ENCODE results near the gene MATCAP1.

MATCAP1 gene

DNA sequence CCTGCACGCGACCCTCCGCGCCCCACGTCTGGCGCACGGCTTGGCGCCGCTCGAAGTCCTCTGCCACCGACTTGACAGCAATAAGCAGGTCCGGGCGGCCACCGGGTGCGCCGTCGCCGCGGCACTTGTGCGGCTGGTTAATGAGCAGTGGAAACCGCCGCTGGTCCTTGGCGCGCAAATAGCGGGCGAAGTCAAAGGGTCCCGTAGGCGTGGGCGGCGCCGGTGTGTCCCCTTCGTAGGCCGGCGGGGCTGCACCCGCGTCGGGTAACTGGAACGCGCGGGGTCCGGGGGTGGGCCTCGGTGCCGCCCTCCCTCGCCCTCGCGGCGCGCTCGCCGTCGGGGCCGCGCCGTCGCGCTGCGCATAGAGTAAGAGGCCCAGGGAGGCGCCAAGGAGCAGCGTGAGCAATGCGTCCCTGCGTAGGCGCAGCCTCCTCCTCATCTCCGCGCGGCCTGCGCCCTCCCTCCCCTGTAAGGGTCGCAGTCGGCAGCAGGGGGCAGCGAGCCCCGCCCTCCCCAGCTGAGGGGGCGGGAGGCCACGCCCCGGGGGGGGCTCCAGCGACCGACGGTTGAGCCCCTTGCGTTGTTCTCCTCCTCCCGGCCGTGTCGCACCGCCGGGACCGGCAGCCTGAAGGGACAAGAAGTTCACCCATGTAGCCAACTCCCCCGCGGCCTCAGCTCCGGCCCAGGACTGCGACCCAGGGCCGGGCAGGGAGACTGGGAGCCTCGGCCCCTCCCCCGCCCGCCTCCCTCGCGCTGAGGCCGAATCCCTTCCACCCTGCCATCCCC, 33.5 kb downstream of the MATCAP1 start:
- no peak for TF ChIP-seq FOXM1 (IDR thresholded peaks at IDR 0.05; ENCODE audit: borderline replicate concordance, low read depth)
- peak; percentile 42; the same call in 1 of the 2 replicates for TF ChIP-seq EGR1 (IDR thresholded peaks at IDR 0.05)
- TF ChIP-seq ZBTB7A (IDR thresholded peaks at IDR 0.05; ENCODE audit: low read depth), result peak; percentile 93
- no peak for TF ChIP-seq EP300 (IDR thresholded peaks at IDR 0.05; ENCODE audit: borderline replicate concordance)
- TF ChIP-seq, protein P1, sequence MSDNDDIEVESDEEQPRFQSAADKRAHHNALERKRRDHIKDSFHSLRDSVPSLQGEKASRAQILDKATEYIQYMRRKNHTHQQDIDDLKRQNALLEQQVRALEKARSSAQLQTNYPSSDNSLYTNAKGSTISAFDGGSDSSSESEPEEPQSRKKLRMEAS (IDR thresholded peaks at IDR 0.05), result peak; percentile 25; the same call in 1 of the 2 replicates

DNA sequence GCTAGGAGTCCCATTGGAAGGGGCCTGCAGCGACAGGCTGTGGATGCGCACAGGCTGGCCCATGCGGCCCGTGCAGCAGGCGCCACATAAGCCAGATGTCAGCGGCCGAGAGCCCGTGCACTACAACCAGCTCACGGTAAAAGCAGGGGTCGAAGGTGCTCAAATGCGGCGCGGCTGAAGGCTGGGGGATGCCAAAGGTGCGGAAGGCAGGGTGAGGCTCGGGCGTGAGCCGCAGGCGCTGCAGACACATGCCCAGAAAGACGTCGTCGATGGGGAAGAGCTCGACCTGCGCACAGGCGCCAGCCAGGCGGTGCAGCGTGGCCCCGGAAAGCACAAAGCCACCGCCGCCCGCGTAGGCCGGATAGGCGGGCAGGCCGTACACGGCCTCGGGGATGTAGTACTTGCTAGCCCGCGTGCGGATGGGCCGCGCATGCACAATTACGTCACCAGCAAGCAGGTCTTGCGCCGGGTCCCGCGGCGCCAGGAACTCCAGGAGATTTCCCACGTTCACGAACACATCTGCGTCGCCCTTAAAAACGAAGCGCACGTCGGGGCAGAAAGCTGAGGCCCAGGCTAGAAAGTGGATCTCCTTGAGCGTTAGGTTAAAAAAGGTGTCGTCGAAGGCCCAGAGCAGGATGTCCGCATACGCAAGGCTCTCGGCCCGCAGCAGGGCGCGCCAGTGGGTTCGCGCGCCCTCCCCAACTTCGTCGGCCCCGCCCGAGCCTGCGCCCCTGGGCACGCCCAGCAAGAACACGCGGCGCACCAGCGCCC, 34.3 kb downstream of the MATCAP1 start:
- TF ChIP-seq CREB1 (IDR thresholded peaks at IDR 0.05; ENCODE audit: low read depth), result no peak
- TF ChIP-seq TCF12 (IDR thresholded peaks at IDR 0.05; ENCODE audit: low read depth), result no peak
- TF ChIP-seq, protein P2, sequence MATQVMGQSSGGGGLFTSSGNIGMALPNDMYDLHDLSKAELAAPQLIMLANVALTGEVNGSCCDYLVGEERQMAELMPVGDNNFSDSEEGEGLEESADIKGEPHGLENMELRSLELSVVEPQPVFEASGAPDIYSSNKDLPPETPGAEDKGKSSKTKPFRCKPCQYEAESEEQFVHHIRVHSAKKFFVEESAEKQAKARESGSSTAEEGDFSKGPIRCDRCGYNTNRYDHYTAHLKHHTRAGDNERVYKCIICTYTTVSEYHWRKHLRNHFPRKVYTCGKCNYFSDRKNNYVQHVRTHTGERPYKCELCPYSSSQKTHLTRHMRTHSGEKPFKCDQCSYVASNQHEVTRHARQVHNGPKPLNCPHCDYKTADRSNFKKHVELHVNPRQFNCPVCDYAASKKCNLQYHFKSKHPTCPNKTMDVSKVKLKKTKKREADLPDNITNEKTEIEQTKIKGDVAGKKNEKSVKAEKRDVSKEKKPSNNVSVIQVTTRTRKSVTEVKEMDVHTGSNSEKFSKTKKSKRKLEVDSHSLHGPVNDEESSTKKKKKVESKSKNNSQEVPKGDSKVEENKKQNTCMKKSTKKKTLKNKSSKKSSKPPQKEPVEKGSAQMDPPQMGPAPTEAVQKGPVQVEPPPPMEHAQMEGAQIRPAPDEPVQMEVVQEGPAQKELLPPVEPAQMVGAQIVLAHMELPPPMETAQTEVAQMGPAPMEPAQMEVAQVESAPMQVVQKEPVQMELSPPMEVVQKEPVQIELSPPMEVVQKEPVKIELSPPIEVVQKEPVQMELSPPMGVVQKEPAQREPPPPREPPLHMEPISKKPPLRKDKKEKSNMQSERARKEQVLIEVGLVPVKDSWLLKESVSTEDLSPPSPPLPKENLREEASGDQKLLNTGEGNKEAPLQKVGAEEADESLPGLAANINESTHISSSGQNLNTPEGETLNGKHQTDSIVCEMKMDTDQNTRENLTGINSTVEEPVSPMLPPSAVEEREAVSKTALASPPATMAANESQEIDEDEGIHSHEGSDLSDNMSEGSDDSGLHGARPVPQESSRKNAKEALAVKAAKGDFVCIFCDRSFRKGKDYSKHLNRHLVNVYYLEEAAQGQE (IDR thresholded peaks at IDR 0.05; ENCODE audit: low read depth), result no peak
- no peak for TF ChIP-seq FOXM1 (IDR thresholded peaks at IDR 0.05; ENCODE audit: borderline replicate concordance, low read depth)
- no peak for TF ChIP-seq ZBTB7A (IDR thresholded peaks at IDR 0.05; ENCODE audit: low read depth)
- TF ChIP-seq TEAD4 (IDR thresholded peaks at IDR 0.05), result no peak
- TF ChIP-seq CEBPB (IDR thresholded peaks at IDR 0.05), result no peak
- no peak for TF ChIP-seq TAF1 (IDR thresholded peaks at IDR 0.05; ENCODE audit: low read depth)
- TF ChIP-seq YY1 (IDR thresholded peaks at IDR 0.05; ENCODE audit: low read depth), result no peak
- TF ChIP-seq, protein P3, sequence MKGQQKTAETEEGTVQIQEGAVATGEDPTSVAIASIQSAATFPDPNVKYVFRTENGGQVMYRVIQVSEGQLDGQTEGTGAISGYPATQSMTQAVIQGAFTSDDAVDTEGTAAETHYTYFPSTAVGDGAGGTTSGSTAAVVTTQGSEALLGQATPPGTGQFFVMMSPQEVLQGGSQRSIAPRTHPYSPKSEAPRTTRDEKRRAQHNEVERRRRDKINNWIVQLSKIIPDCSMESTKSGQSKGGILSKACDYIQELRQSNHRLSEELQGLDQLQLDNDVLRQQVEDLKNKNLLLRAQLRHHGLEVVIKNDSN (IDR thresholded peaks at IDR 0.05), result no peak
- TF ChIP-seq RAD21 (IDR thresholded peaks at IDR 0.05; ENCODE audit: low read depth), result no peak
- no peak for TF ChIP-seq NFIC (IDR thresholded peaks at IDR 0.05)
- TF ChIP-seq, protein P1 (IDR thresholded peaks at IDR 0.05), result no peak
- TF ChIP-seq EGR1 (IDR thresholded peaks at IDR 0.05), result no peak

DNA sequence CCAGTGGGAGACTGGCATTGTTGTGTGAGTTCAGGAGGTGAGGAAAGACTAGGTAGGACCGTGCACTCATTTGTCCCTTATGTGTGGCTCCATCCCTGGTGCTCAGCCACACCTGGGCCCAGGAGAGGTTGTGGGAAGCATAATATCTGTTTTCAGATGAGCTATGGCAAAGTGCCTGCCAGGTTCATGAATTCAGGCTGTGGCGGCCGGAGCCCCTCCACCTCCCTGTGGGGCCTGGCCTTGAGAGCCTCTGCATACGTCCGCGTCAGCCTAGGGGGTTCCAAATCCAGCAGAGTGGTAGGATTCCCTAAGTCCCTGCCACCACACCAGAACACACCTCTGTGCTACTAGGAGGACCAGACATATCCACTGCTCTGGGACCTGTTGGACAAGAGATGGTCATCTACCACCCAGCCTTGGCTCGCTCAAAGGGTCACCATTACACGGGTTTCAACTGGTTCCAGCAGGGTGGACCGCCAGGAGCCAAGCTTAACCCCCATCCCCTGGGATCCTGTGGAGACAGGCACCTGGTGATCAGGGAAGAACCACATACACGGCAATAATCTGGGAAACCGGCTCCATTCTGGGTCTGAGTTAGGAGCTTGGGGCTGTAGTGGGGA, 35.0 kb downstream of the MATCAP1 start:
- TF ChIP-seq EP300 (IDR thresholded peaks at IDR 0.05; ENCODE audit: borderline replicate concordance), result no peak
- no peak for TF ChIP-seq TAF1 (IDR thresholded peaks at IDR 0.05; ENCODE audit: low read depth)
- no peak for TF ChIP-seq CREB1 (IDR thresholded peaks at IDR 0.05; ENCODE audit: low read depth)
- TF ChIP-seq, protein P3 (IDR thresholded peaks at IDR 0.05), result no peak
- no peak for TF ChIP-seq NFIC (IDR thresholded peaks at IDR 0.05)
- TF ChIP-seq RAD21 (IDR thresholded peaks at IDR 0.05; ENCODE audit: low read depth), result no peak
- TF ChIP-seq FOXM1 (IDR thresholded peaks at IDR 0.05; ENCODE audit: borderline replicate concordance, low read depth), result no peak
- TF ChIP-seq YY1 (IDR thresholded peaks at IDR 0.05; ENCODE audit: low read depth), result no peak
- no peak for TF ChIP-seq TEAD4 (IDR thresholded peaks at IDR 0.05)

DNA sequence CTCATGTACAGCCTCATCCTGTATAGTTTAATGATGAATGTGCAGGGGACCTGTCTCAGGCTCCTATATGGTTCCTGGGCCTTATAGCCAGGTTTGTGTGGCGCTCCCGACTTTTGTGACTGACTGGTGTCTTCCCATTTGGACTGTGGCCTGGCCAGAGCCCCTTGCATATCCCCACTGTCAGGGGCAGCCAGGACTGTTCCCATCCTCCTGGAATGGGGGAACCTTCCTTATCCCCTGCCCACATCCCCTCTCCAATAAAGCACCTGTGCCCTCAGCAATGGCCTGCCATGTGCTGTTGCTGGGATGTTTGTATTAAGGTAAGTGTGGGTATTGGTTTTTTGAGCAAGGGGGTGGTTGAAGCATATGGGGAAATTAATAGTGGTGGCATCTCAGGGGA, 35.5 kb downstream of the MATCAP1 start:
- TF ChIP-seq NFIC (IDR thresholded peaks at IDR 0.05) (no peak), ZBTB7A (IDR thresholded peaks at IDR 0.05; ENCODE audit: low read depth) (no peak), RAD21 (IDR thresholded peaks at IDR 0.05; ENCODE audit: low read depth) (no peak), FOXM1 (IDR thresholded peaks at IDR 0.05; ENCODE audit: borderline replicate concordance, low read depth) (no peak), EP300 (IDR thresholded peaks at IDR 0.05; ENCODE audit: borderline replicate concordance) (no peak), TCF12 (IDR thresholded peaks at IDR 0.05; ENCODE audit: low read depth) (no peak), TAF1 (IDR thresholded peaks at IDR 0.05; ENCODE audit: low read depth) (no peak)
- TF ChIP-seq, protein P1 (IDR thresholded peaks at IDR 0.05), result no peak
- TF ChIP-seq, protein P2 (IDR thresholded peaks at IDR 0.05; ENCODE audit: low read depth), result no peak
- TF ChIP-seq, protein P3 (IDR thresholded peaks at IDR 0.05), result no peak

All from Ishikawa (cell line).